Activated CD4-positive, alpha-beta T cell treated with anti-CD3 and anti-CD28 coated beads for 1 hour (primary cell): ENCODE results near the gene FHIP1A.
"Not testable (repeated sequence)": the region's sequence is repeated elsewhere in the genome, so short reads cannot be mapped to it uniquely, and the experiment has no call there.

Experiments used
- DNase-seq: peaks from one replicate; pipeline ENCODE4 v3.0.0-alpha.2; 2020

Gene FHIP1A

DNA sequence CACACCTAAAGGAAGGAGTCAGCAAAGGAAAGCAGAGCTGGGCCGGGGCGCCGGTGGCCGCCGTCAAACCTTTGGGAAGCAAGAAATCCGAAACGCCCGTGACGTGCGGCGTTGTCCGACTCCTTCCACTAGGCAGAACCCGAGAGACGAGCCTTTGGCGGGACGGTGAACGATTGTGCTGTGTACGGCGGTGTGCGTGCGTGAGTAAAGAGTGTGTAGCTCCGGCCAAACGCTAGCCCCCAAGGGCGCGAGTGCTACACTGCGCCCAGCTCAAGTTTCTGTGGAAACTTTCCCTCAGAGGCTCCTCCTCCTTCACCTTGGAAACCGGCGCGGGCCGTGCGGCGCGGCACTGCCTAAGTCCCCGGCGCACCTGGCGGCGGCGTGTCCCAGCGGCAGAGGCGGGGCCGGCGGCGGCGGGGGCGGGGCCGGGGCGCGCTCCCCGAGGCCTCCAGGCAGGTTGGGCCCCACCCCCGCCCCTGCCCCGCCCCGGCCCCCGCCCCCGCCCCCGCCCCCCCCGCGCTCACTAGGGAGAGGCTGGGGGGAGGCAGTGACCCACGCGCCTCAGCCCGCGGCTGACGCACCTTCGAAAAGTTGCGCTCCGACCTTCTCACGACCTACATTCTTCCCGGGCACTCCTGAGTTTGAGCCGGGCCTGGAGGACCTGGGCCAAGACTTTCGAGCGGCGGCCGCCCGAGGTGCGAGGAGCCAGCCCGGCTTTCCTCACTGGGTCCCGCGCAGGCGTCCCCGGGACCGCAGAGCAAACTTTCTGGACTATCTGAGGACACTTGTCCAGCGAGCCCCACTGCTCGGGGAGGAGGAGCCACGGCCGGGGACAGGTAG is at the start of gene FHIP1A:
Gene FHIP1A, plus strand, starts transcription at position 547 of the 840 bp plus-strand sequence. CDS start 157,084 bp downstream, outside the sequence.
- DNase-seq = peak; percentile 81

DNA sequence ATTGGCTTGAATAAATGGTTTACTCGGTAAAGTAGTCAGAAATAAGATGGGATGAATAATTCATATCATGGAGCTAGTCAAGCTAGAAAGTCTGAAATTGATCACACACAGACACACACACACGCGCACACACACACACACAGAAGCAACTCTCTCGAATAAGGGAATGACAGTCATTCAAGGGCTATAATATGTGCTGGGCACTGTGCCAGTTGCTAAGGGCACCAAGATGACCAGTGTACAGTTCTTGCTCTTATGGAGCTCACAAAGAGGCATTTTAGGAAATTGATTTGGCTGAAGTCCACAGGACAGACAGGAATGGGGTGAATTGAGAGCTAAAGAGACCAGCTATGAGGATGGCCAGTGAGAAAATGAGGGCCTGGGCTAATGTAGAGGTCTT is 49.4 kb upstream of the FHIP1A start:
- DNase-seq = no peak

DNA sequence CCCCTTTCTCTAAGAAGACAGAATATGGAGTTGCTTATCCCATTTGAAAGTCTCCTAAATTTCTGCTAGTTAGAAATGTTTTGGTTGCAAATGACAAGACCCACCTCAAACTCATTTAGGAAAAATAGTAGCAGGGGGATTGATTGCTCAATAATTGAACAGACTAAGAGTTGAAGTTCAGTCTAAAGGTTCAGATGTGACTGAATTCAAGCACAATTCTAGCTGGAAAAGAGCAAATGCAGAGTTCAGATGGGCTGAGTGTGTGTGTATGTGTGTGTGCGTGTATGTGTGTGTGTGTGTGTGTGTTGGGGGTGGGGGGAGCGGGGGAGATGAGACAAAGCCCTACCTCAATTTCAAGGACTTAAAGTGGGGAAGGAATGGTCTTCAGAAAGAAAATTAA is 47.9 kb upstream of the FHIP1A start:
- no peak for DNase-seq

DNA sequence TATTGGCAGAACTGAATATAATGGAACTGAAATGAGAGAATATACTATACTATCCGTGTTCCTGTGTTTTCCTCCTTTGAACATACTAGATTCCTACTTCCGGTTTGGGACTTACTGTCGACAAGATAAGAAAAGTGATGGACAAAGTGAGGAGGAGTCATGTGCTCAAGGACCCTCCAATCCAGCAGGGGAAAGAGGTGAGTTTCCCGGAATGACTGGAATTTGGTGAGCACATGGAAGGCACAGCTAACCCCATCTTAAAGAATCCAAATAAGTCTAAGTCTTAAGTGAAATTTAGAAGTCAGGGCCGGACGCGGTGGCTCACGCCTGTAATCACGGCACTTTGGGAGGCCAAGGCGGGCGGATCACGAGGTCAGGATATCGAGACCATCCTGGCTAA is 47.0 kb upstream of the FHIP1A start:
- no peak for DNase-seq

DNA sequence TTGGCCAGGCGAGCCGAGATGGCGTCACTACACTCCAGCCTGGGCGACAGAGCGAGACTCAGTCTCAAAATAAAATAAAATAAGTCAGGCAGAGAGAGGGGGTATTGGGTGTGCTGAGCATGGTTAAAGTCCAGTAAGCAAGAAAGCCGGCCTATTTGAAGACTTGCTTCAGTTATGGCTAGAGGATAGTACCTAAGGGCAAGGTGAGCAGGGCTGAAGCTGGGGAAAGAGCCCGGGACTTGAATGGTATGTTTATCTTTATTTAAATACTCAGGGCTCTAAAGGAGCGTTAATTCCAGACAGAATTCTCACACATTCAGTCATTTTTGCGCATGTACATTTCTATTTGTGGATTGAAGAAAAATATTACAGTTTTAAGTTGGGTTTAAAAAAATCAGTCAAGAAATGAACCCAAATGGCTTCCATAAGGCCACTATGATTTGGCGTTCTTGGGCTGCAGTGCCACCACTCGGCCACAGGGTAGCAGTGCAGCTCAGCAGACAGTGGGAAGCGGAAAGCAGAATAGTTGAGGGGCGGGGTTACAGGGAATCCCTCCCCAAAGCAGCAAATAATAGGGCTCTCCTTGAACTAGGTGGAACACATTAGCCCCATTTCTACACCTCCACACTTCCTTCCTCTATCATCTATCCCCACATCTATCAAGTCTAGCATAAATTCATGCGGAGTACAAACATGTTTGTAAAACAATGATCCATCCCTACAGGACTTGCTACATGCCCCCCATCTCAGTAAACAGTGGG is 46.4 kb upstream of the FHIP1A start:
- DNase-seq = peak; percentile 61

DNA sequence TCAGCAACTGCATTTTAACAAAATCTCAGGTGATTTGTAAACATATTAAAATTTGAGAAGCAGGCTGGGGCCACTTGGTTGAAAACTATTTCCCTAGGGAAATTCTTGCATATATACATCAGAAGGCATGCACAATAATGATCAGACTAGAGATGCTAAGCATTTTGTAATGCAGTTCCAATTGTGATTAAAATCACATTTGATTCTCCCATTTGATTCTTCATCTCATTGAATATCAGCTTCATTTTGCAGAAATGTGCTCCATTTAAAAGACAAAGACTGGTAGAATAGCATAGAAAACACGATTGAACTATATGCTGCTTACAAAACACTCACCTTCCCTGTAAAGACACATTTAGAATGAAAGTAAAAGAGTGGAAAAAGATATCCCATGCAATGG is 32.4 kb upstream of the FHIP1A start:
- no peak for DNase-seq

DNA sequence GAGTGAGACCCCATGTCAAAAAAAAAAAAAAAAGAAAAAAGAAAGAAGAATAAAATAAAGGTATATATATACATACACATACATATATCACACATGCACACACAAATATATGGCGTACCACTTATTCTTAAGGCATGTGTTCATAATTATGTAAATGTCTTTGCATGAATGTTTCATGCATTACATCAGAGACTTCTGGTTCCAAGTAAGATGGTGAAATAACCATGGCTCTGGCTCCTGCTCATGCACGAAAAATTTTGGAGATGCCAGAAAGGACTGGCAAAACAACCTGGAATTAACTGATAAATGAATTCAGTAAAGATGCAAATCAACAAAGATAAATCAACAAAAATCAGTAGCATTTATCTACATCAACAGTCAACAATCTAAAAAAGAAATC is 19.7 kb upstream of the FHIP1A start:
- no peak for DNase-seq

DNA sequence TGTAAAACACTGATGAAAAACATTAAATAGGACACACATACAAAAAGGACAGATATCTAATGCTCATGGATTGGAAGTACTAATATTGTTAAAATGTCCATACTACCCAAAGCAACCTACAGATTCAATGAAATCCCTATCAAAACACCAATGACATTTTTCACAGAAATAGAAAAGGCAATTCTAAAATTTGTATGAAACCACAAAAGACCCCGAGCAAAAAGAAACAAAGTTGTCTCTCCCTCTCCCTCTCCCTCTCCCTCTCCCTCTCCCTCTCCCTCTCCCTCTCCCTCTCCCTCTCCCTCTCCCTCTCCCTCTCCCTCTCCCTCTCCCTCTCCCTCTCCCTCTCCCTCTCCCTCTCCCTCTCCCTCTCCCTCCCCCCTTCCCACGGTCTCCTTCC is 19.2 kb upstream of the FHIP1A start:
- not testable (repeated sequence) for DNase-seq

DNA sequence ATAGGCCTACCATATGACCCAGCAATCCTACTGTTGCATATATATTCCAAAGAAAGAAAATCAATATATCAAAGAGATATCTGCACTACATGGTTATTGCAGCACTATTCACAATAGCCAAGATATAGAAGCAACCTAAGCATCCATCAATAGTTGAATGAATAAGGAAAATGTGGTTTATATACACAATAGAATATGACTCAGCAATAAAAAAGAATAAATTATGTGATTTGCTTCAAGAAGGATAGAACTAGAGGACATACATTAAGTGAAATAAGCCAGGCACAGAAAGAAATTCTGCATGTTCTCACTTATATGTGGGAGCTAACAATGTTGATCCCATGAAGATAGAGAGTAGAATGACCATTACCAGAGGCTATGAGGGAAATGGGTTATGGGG is 13.1 kb upstream of the FHIP1A start:
- no peak for DNase-seq

DNA sequence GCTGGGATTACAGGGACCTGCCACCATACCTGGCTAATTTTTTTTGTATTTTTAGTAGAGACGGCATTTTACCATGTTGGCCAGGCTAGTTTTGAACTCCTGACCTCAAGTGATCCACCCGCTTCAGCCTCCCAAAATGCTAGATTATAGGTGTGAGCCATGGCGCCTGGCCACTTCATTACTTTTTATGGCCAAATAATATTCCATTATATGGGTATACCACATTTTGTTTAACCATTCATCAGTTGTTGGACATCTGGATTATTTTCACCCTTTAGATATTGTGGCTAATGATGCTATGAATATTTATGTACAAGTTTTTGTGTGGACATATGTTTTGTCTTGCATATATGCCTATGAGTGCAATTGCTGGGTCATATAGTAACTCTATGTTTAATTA is 8.6 kb upstream of the FHIP1A start:
- no peak for DNase-seq

DNA sequence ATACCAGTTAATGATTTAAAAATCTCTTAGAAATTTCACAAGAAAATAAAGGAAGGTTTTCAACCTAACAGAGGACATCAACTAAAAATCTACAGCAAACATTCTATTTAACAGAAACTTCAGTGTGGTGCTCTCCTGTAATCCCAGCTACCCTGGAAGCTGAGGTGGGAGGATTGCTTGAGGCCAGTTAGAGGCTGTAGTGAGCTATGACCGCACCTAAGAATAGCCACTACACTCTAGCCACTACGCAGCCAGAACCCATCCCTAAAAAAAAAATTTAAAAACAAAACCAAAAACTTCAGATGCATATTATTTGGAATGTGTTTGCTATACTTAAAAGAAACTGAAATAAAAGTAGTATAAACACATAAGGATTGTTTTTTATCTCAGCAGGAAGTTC is 7.2 kb upstream of the FHIP1A start:
- DNase-seq = no peak

DNA sequence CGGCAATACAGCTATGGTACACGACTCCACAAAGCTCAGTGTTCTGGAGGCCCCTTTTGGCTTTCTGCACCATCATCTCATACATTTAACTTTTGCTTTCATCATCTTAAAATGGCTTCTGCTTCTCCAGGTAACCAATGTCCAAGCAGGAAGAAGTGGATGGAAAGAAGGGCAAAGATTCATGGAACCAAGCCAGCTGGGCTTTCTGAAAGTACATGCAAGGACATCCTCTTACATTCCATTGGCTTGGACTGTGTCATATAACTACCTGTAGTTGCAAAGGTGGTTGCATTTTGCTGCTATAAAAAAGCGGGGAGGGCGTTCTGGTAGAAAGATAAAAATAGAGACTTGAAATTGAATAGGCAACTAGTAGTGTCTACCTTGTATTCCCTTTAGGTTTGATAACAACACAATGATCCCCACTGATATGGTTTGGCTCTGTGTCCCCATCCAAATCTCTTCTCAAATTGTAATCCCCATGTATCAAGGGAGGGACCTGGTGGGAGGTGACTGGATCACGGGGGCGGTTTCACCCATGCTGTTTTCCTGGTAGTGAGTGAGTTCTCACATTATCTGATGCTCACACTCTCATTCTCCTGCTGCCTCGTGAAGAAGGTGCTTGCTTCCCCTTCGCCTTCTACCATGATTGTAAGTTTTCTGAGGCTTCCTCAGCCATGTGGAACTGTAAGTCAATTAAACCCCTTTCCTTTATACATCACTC is 6.7 kb upstream of the FHIP1A start:
- DNase-seq = no peak

DNA sequence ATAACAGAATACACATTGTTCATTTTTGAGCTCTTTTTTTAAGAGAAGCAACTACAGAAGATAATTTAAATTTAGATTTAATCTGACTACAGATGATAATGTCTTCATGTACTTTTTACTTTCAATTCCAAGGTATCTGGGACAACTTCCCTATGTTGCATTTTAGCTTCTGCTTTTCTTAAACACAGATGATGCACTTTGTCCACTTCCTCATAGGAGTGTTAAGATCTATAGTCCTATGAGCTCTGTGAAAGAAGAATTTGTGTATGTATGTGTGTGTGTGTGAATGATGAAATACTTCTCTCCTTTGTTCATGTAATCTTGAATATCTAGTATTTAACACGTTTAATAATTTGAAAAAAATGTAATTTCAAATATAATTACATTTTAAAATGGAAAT is 5.3 kb upstream of the FHIP1A start:
- no peak for DNase-seq

DNA sequence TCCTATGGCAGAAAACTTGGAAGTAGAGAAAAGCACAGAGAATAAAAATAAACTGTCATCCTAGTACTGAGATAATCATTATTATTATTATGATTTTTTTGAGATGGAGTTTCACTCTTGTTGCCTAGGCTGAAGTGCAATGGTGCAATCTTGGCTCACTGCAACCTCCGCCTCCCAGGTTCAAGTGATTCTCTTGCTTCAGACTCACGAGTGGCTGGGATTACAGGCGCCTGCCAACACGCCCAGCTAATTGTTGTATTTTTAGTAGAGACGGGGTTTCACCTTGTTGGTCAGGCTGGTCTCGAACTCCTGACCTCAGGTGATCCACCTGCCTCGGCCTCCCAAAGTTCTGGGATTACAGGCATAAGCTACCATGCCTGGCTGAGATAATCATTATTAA is 4.2 kb upstream of the FHIP1A start:
- DNase-seq = not testable (repeated sequence)

DNA sequence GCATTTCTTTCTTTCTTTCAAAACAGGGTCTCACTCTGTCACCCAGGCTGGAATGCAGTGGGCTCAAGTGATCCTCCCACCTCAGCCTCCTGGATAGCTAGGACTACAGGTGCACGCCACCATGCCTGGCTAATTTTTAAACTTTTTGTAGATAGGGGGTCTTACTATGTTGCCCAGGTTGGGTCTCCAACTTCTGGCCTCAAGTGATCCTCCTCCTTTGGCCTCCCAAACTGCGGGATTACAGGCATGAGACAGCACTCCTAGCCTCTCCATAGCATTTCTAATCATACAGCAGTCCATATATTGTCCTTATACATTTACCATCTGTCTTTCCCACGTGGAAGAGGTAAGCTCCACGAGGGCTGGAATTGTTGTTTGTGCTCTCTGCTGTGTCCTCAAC is 2.0 kb upstream of the FHIP1A start:
- DNase-seq = no peak

DNA sequence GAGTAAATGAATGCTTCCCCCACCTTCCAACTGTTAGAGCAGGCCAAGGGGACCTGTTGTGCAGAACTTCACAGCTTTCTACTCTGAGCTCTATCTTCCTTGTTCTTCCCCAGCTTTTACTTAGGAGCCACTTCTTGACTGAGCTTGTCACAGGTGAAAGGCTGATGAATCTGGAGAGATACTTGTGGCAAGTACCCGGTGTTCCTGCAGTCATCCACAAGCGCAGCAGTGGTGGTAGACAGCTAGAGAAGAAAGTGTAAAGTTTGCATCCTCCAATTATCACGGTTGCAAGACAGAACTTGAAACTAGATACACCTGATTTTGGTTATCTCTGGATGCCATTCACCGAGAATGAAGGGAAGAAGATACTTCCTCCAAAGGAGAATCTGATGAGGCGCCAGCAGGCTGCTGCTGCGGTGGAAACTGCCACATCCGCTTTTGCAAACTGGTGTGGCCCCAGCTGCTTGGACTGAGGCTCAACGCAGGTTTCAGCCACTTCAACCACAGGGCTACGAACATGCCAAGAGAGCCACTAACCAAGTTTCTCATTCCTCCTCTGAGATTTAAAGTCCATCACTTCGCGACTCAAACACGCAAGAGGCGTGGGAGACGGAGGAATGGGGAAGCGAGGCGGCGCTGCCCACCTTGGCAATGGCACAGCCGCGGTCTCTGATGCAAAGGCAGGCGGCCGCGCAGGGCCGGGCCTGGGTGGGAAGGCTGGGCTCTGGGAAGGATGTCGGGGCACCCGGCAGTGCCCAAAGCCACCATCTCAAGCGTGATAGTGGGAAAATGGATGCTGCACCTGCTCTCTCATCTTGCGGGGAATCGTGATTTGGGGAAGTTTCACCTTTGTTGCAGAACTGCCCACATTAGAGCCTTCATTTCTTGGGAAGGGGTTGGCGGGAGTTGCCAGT is 1.3 kb upstream of the FHIP1A start:
- DNase-seq = no peak

DNA sequence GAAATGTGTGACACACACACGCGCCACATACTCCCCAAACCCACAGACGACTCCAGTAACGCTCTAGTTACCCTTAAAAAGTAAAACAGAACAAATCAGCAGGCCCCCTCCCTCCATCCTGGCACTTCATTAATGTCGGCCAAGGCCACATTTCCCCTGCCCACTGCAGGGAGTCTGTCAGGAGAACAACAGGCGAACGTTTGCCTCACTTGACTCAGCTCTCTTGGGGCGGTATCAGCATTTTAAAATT is 671 bp upstream of the FHIP1A start:
- DNase-seq = no peak

DNA sequence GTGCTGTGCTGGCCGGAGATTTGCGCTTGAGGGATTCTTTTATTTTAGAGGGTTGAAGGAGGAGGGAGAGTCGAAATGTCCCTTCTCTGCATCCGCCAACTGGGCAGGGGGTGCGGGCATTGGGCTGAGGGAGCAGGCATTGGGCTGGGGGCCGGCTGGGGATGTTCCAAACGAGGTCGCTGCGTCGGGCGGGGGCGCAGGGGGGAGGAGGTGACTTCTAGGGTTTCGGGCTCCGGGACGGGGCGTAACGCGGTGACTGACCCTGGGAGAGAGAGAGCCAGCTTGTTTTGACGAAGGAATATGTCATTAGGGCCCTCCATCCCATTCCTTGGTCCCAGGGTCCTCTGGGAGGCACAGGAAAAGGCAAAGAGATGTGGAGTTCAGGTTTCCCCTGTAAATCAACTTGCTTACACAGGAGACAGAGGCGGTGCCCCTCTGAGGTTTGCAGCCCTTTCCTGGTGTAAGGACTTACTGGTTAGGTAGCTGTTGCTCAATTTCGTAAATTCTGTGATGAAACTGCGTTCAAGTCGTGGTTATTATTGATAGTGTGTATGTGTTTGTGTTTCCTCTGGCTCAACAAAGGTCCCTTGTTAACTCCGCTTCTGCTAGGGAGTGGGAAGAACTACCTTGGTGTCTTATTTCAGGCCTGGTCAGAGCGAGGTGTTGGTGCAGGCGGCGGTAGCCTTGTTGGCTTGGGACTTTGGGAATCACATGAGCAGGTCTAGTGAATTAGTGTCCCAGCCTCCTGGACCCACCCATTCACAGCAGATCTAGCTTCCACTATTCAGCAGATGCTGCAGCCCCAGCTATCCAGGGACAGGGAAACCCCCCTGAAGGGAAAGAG is 716 bp downstream of the FHIP1A start:
- peak; percentile 8 for DNase-seq

DNA sequence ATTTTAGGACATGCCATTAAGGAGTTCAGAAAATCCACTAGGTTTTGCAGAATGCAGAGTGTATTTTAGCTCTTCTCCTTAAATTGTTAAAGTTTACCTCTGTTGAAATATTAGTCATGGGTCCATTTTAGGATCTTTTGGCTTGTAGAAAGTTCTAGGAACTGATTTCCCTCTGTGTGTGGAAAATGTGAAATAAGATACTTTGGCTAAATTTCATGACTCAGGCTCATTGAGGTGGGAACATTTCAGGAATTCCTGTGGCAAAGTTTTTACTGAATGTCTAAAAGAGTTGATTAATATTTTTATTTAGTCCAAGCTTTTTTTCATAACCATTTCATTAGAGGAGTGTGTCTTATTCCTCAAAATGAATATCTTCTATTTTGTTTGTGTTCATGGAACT is 7.0 kb downstream of the FHIP1A start:
- no peak for DNase-seq

DNA sequence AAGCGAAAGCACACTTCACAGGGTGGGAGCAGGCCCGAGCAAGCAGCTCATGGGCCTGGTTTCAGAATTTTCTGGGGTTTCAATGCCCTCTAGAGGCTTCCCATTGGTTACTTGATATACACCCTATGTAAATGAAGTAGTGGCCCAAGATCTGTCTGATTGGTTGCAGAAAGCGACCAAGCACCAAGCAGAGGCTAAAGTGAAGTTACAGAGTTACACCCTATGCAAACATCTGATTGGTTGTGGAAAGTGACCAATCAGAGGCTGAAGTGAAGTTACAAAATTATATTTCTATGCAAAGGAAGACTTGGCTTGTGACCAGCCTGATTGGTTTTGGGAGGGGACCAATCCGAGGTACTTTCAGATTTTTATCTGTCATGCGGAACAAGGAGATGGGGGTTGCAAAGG is 8.2 kb downstream of the FHIP1A start:
- DNase-seq = no peak

DNA sequence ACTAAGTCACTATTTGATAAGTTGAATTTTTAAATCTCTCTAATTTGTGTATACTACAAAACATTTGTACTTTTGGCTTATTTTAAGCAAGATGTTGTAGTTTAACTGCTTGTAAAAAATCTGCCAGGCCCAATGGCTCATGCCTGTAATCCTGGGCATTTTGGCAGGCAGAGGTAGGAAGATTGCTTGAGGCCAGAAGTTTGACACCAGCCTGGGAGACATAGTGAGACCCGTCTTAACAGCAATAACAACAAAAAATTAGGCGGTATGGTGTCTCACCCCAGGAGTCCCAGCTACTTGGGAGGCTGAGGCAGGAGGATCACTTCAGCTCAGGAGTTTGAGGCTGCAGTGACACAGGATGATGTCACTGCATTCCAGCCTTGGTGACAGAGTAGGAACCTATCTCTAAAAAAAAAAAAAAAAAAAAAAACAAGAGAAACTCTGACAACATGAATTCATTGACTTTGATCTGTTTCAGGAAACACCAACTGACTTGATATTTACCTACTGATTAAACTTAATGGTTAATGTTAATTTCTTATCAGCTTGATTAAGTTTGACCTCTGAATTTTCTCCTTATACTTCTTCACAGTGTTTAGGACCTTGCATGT is 8.9 kb downstream of the FHIP1A start:
- no peak for DNase-seq

DNA sequence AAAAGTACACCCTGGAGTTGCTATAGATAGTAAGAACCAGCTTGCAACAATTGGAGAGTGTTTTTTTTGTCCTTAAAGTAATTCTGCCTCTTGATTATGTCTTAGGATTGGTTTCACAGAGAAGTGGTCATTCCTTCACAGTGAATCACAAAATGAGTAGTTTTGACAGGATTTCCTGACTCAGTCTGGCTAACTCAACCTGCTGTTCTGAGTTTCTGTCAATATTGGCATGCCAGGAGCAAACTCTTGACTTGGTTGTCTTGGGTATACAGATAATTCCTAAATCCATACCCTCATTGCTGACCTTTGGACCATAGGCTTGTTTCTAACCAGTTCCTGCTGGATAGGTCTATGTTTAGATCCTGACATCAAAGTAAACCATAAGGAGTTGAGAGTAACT is 9.4 kb downstream of the FHIP1A start:
- DNase-seq = no peak
